Activated CD4-positive, alpha-beta T cell treated with anti-CD3 and anti-CD28 coated beads, Interleukin-2, Interleukin-6, amounts not matched to agents 100 ng/mL and 50 ng/mL, durations not matched to agents 16 hours and 8 hours (primary cell): ENCODE measurements around the gene LRP10.
A peak's percentile ranks its signal among the peaks of the same experiment; 100 is the strongest.

ENCODE experiments used
- DNase-seq: peaks from one replicate; pipeline ENCODE4 v3.0.0-alpha.2; 2020

Gene LRP10

DNA sequence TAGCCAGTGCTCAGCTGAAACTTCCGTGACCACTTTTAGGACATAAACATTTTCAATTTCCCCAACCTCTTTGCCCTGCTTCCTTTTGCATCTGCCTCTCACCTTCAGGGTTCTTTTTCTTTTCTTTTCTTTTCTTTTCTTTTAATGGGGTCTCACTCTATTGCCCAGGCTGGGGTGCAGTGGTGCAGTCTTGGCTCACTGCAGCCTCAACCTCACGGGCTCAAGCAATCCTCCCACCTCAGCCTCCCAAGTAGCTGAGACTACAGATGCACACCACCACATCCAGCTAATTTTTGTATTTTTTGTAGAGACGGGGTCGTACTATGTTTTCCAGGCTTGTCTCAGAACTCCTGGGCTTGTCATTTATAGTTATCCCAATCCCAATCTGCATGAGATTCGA, 4.7 kb upstream of the LRP10 start:
- DNase-seq = no peak

GRCh38 chr14:22870811-22871223, 723 bp upstream of the LRP10 start:
- no peak for DNase-seq

DNA sequence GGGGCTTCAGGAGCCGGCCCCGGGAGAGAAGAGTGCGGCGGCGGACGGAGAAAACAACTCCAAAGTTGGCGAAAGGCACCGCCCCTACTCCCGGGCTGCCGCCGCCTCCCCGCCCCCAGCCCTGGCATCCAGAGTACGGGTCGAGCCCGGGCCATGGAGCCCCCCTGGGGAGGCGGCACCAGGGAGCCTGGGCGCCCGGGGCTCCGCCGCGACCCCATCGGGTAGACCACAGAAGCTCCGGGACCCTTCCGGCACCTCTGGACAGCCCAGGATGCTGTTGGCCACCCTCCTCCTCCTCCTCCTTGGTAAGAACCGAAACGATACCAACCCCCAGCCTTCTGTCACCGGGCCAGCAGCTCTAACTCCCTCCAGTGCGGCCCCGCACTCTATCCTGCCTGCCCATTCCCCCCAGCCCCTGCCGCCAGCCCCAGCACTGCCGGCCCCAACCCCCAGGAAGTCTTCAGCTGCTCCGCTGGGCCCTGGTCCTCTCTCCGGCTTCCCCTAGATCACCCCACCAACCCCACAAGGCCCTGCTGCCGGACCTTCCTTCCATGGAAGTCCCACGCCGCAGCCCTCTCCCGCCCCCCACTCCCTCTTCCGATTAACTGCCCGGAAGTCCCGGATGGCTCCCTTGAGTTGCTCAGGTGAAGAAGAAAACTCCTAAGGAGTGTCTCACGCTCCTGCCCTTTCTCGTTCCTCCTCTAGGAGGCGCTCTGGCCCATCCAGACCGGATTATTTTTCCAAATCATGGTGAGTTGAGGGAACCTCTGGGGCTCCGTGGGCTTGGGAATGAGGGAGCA, 693 bp downstream of the LRP10 start:
- peak; percentile 84 for DNase-seq

DNA sequence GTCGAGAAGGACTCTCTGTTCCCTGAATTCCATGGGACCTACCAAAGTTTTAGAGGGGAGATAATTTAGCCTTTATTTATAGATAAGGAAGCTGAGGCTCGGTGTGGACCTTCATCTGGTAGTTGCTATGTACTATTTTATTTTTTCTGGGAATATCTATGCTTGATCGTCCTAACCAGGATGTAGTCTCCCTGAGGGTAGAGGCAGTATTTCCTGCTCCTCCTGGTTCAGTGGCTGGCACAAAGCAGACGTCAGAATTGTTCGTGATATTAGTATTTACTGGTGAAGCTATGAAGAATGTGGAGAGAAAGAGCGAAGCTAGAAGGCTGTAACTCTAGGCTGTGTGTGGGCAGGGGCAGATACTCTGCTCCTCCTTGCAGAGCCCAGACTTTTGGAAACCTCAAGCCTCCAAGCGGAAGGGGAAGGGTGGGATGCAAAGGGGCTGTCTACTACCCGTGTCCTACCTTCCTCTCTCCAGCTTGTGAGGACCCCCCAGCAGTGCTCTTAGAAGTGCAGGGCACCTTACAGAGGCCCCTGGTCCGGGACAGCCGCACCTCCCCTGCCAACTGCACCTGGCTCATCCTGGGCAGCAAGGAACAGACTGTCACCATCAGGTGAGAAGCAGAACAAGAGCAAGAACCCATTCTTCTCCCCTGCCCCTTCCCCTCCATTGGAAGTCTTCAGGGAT, 1.4 kb downstream of the LRP10 start:
- no peak for DNase-seq

DNA sequence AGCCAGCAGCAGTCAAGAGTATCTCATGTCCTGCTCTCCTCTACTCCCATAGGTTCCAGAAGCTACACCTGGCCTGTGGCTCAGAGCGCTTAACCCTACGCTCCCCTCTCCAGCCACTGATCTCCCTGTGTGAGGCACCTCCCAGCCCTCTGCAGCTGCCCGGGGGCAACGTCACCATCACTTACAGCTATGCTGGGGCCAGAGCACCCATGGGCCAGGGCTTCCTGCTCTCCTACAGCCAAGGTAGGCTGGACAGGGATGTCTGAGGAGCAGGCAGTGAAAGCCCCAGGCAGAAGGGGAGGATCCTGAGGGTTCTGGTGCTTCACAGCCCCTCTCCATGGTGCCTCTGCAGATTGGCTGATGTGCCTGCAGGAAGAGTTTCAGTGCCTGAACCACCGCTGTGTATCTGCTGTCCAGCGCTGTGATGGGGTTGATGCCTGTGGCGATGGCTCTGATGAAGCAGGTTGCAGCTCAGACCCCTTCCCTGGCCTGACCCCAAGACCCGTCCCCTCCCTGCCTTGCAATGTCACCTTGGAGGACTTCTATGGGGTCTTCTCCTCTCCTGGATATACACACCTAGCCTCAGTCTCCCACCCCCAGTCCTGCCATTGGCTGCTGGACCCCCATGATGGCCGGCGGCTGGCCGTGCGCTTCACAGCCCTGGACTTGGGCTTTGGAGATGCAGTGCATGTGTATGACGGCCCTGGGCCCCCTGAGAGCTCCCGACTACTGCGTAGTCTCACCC, 3.6 kb downstream of the LRP10 start:
- DNase-seq = no peak

DNA sequence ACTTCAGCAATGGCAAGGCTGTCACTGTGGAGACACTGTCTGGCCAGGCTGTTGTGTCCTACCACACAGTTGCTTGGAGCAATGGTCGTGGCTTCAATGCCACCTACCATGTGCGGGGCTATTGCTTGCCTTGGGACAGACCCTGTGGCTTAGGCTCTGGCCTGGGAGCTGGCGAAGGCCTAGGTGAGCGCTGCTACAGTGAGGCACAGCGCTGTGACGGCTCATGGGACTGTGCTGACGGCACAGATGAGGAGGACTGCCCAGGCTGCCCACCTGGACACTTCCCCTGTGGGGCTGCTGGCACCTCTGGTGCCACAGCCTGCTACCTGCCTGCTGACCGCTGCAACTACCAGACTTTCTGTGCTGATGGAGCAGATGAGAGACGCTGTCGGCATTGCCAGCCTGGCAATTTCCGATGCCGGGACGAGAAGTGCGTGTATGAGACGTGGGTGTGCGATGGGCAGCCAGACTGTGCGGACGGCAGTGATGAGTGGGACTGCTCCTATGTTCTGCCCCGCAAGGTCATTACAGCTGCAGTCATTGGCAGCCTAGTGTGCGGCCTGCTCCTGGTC, 4.3 kb downstream of the LRP10 start:
- DNase-seq = no peak

DNA sequence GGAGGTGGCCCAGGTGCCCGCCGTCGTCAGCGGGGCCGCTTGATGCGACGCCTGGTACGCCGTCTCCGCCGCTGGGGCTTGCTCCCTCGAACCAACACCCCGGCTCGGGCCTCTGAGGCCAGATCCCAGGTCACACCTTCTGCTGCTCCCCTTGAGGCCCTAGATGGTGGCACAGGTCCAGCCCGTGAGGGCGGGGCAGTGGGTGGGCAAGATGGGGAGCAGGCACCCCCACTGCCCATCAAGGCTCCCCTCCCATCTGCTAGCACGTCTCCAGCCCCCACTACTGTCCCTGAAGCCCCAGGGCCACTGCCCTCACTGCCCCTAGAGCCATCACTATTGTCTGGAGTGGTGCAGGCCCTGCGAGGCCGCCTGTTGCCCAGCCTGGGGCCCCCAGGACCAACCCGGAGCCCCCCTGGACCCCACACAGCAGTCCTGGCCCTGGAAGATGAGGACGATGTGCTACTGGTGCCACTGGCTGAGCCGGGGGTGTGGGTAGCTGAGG, 5.5 kb downstream of the LRP10 start:
- no peak for DNase-seq

DNA sequence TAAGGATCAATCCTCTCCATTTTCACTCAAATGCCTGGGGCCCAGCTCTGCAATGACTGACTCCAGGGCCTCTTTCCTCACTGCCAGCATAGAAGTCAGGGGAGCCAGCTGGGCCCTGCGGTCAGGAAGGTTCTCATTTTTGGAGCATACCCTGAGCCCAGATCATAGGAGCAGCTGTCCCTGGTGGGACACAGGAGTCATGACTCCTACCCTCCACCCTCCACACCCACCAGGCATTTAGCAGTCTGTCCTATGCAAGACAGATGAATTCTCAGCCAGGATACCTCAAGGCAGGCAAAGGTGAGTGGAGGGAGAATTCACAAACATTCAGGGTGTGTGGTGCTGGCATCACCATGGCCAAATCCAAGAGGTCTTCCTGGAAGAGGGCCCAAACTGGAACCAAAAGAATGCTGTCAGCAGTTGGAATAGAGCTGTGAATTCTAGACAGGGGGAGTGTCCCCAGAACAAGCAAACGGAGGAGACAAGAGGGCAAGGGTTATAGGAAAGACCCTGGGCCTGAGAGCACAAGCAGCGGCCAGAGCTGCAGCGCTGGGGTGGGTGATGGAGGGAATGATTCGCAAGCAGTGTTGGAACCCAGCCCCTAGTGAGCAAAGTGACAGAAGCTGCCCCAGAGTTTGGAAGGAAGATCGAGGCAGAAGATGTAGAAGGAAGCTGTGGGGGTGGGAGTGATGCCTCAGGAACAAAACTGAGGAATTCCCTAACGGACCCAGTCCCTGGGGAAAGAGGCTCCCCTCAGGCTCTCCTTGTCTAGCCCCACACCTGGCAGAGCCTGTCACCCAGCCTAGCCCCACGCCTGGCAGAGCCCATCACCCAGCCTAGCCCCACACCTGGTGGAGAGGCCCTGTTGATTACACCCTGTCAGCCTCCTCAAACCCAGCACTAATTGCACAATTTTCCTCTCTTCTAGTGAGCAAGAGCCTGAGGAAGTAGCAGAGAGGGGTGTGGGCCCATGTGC, 7.0 kb downstream of the LRP10 start:
- DNase-seq = no peak

GRCh38 chr14:22882064-22882463, 10.5 kb downstream of the LRP10 start:
- no peak for DNase-seq

GRCh38 chr14:22882529-22883172, 11.1 kb downstream of the LRP10 start:
- no peak for DNase-seq

DNA sequence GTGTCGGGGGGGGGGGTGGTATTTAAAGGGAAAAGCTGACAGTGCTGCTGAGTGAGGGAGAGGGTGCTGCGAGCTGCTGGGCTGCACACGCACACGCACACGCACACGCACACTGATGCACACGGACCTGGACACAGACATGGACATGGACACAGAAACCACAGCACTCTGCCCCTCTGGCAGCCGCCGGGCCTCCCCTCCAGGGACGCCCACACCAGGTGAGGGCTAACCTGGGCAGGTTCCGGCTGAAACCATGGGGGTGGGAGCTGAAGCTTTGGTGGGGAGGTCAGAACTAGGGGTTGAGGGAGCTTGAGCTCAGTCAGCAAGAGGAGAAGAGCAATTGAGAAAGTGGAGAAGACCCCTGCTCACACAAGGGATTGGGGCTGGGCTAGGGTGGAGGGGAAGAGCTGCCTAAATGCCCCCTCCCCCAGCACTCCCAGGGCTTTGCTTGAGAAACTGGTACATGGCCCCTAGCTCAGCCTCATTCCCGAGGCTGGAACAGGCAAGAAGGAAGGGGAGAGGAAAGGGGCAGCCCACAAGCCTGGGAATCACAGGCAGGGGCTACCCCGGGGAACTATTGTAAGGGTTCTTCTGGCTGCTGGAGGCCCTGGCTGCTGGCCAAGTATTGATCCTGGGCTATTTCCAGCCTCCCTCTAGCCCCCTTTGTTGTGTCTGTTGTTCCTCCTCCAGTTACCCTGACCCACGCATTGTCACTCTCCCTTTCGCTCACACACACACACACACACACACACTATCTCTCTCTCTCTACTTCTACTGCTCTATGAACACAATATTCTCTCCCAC, 11.8 kb downstream of the LRP10 start, which contains the start of gene REM2:
REM2 (plus strand) TSS at position 50 of the 804 bp plus-strand sequence; CDS start at position 116, 66 bp downstream.
- no peak for DNase-seq

- DNase-seq = no peak
These were observed 12.7 kb downstream of the LRP10 start for GRCh38 chr14:22884076-22884737.

- DNase-seq = no peak
These were observed 13.4 kb downstream of the LRP10 start for GRCh38 chr14:22884738-22885523.

GRCh38 chr14:22885975-22886374, 14.4 kb downstream of the LRP10 start:
- DNase-seq = no peak

- peak; percentile 79 for DNase-seq
These were observed 15.1 kb downstream of the LRP10 start for GRCh38 chr14:22886500-22887259.

GRCh38 chr14:22887260-22887989, 15.9 kb downstream of the LRP10 start:
- peak; percentile 58 for DNase-seq

GRCh38 chr14:22887990-22888378, 16.4 kb downstream of the LRP10 start:
- DNase-seq = peak; percentile 11
